ENCODE measurements around the gene TRAF5.

The TRAF5 gene

GRCh38 chr1:211292411-211292810 lies 34.2 kb upstream of the TRAF5 start:
- no peak overlapping the region for H3K27ac ChIP-seq (ENCODE audit: low read depth, low read length)
- H3F3A ChIP-seq (ENCODE audit: insufficient read depth), result peaks cover 5% of the 10 kb centered on the region; the same call in 1 of the 2 replicates
- no peak overlapping the region for H3K4me2 ChIP-seq (ENCODE audit: low read depth, low read length, poor library complexity, severe bottlenecking)
- no peak for TF ChIP-seq EZH2phosphoT487 (conservative IDR thresholded peaks at IDR 0.05; ENCODE audit: low read length)
- no peak for TF ChIP-seq CTCF (IDR thresholded peaks at IDR 0.05; ENCODE audit: insufficient read depth, low read length, poor library complexity, severe bottlenecking)
- H3K36me3 ChIP-seq (ENCODE audit: low read length), result peaks cover 60% of the 10 kb centered on the region
- H3K9ac ChIP-seq (ENCODE audit: low read length), result no peak overlapping the region
- H4K20me1 ChIP-seq (ENCODE audit: low read depth, low read length), result peaks cover 3% of the 10 kb centered on the region; the same call in 1 of the 2 replicates
- H3K9me3 ChIP-seq (ENCODE audit: insufficient read depth, low read length), result no peaks in the 10 kb centered on the region
- H3K4me3 ChIP-seq (ENCODE audit: insufficient read depth, low read length, poor library complexity, severe bottlenecking), result no peak overlapping the region
- no peaks in the 10 kb centered on the region; the same call in 1 of the 2 replicates for H3K79me2 ChIP-seq (ENCODE audit: insufficient read depth, low read length)
- H2AFZ ChIP-seq (ENCODE audit: low read depth, low read length, severe bottlenecking), result no peak overlapping the region
- no peaks in the 10 kb centered on the region for H3K9me2 ChIP-seq (replicated peaks; ENCODE audit: insufficient read depth, low read length)
- H3K27me3 ChIP-seq (ENCODE audit: low read length), result no peaks in the 10 kb centered on the region

GRCh38 chr1:211296396-211296795 lies 30.2 kb upstream of the TRAF5 start:
- 0 out of 2 replicates have a peak, but pooled peaks cover 5% of the 10 kb centered on the region for H3F3A ChIP-seq (ENCODE audit: insufficient read depth)
- H3K36me3 ChIP-seq (ENCODE audit: low read length), result peaks cover 47% of the 10 kb centered on the region
- no peaks in the 10 kb centered on the region; the same call in 1 of the 2 replicates for H3K79me2 ChIP-seq (ENCODE audit: insufficient read depth, low read length)
- H3K4me3 ChIP-seq (ENCODE audit: insufficient read depth, low read length, poor library complexity, severe bottlenecking), result no peak overlapping the region
- H3K9ac ChIP-seq (ENCODE audit: low read length), result no peak overlapping the region
- no peaks in the 10 kb centered on the region for H3K27me3 ChIP-seq (ENCODE audit: low read length)
- TF ChIP-seq CTCF (IDR thresholded peaks at IDR 0.05; ENCODE audit: insufficient read depth, low read length, poor library complexity, severe bottlenecking), result no peak
- no peak for TF ChIP-seq EZH2phosphoT487 (conservative IDR thresholded peaks at IDR 0.05; ENCODE audit: low read length)
- no peak overlapping the region for H3K4me2 ChIP-seq (ENCODE audit: low read depth, low read length, poor library complexity, severe bottlenecking)
- H3K9me3 ChIP-seq (ENCODE audit: insufficient read depth, low read length), result no peaks in the 10 kb centered on the region
- no peak overlapping the region for H2AFZ ChIP-seq (ENCODE audit: low read depth, low read length, severe bottlenecking)
- H4K20me1 ChIP-seq (ENCODE audit: low read depth, low read length), result peaks cover 3% of the 10 kb centered on the region; the same call in 1 of the 2 replicates
- H3K9me2 ChIP-seq (replicated peaks; ENCODE audit: insufficient read depth, low read length), result no peaks in the 10 kb centered on the region
- no peak overlapping the region for H3K27ac ChIP-seq (ENCODE audit: low read depth, low read length)

GRCh38 chr1:211305044-211305443 lies 21.6 kb upstream of the TRAF5 start:
- H2AFZ ChIP-seq (ENCODE audit: low read depth, low read length, severe bottlenecking), result no peak overlapping the region
- H3F3A ChIP-seq (ENCODE audit: insufficient read depth), result 0 out of 2 replicates have a peak, but pooled peaks cover 4% of the 10 kb centered on the region
- H3K27me3 ChIP-seq (ENCODE audit: low read length), result no peaks in the 10 kb centered on the region
- no peak overlapping the region for H3K27ac ChIP-seq (ENCODE audit: low read depth, low read length)
- no peak for TF ChIP-seq CTCF (IDR thresholded peaks at IDR 0.05; ENCODE audit: insufficient read depth, low read length, poor library complexity, severe bottlenecking)
- no peak for TF ChIP-seq EZH2phosphoT487 (conservative IDR thresholded peaks at IDR 0.05; ENCODE audit: low read length)
- H4K20me1 ChIP-seq (ENCODE audit: low read depth, low read length), result no peaks in the 10 kb centered on the region
- H3K9ac ChIP-seq (ENCODE audit: low read length), result no peak overlapping the region
- no peak overlapping the region for H3K4me2 ChIP-seq (ENCODE audit: low read depth, low read length, poor library complexity, severe bottlenecking)
- no peaks in the 10 kb centered on the region for H3K9me3 ChIP-seq (ENCODE audit: insufficient read depth, low read length)
- no peaks in the 10 kb centered on the region for H3K9me2 ChIP-seq (replicated peaks; ENCODE audit: insufficient read depth, low read length)
- peaks cover 29% of the 10 kb centered on the region; the same call in 1 of the 2 replicates for H3K36me3 ChIP-seq (ENCODE audit: low read length)
- no peak overlapping the region for H3K4me3 ChIP-seq (ENCODE audit: insufficient read depth, low read length, poor library complexity, severe bottlenecking)
- H3K79me2 ChIP-seq (ENCODE audit: insufficient read depth, low read length), result no peaks in the 10 kb centered on the region
